HepG2 (cell line): ENCODE measurements around the gene WNT3. TPM values are rescaled to one million over a fixed set of nuclear protein-coding genes. Genes with fewer than 3 reads are reported as not detected.

Experiments
- ATF7-NPFF ChIP-seq: sonication (generic); formaldehyde crosslinking; IDR thresholded peaks from 2 replicates; pipeline ENCODE4 v1.8.1; 2023; ENCODE audit warnings: mild to moderate bottlenecking, low read depth, missing genetic modification reagents, moderate library complexity
- ATM ChIP-seq: fragments of 450-650 bp; IDR thresholded peaks from 2 replicates; pipeline ENCODE4 v1.7.1; 2017; ENCODE audit warnings: mild to moderate bottlenecking, borderline replicate concordance
- BHLHE40 ChIP-seq: IDR thresholded peaks from 2 replicates; pipeline ENCODE4 v1.6.1; 2011; ENCODE audit warnings: low read length, improper control_type of control experiment
- SKI ChIP-seq: fragments of 450-650 bp; IDR thresholded peaks from one replicate; pipeline ENCODE4 v1.6.1; 2018; ENCODE audit warnings: mild to moderate bottlenecking; ENCODE audit not compliant: partially characterized antibody
- SP4 ChIP-seq: sonication (generic); formaldehyde crosslinking; IDR thresholded peaks from 2 replicates; pipeline ENCODE4 v1.8.1; 2023; ENCODE audit warnings: mild to moderate bottlenecking, missing genetic modification reagents
- TAF1 ChIP-seq: sonication (generic); formaldehyde crosslinking; IDR thresholded peaks from 2 replicates; pipeline ENCODE4 v1.4.0; 2020; ENCODE audit warnings: missing genetic modification reagents
- TCF12 ChIP-seq, 2 experiments: fragments of 450-650 bp in 1 of 2; sonication (generic) in 1 of 2; formaldehyde crosslinking in 1 of 2; IDR thresholded peaks; 2 replicates each; pipeline versions ENCODE4 v1.6.1 to v1.8.0; 2017 to 2022; ENCODE audit warnings: antibody characterized with exemption in 1 of 2, mild to moderate bottlenecking in 1 of 2, missing genetic modification reagents in 1 of 2, moderate library complexity in 1 of 2
- TMF1 ChIP-seq: sonication (generic); formaldehyde crosslinking; IDR thresholded peaks from 2 replicates; pipeline ENCODE4 v1.8.1; 2022; ENCODE audit warnings: low read depth, missing genetic modification reagents
- ZNF224 ChIP-seq: sonication (generic); formaldehyde crosslinking; IDR thresholded peaks from 2 replicates; pipeline ENCODE4 v1.5.0; 2020; ENCODE audit warnings: mild to moderate bottlenecking, missing genetic modification reagents
- ZNF232 ChIP-seq: sonication (generic); formaldehyde crosslinking; IDR thresholded peaks from 2 replicates; pipeline ENCODE4 v1.4.0; 2020; ENCODE audit warnings: missing genetic modification reagents, borderline replicate concordance
- ZNF557 ChIP-seq: sonication (generic); formaldehyde crosslinking; IDR thresholded peaks from 2 replicates; pipeline ENCODE4 v1.4.0; 2020; ENCODE audit warnings: missing genetic modification reagents
- ZNF563 ChIP-seq: sonication (generic); formaldehyde crosslinking; IDR thresholded peaks from 2 replicates; pipeline ENCODE4 v1.8.0; 2022; ENCODE audit warnings: mild to moderate bottlenecking, moderate library complexity, missing genetic modification reagents
- ZNF839 ChIP-seq: sonication (generic); formaldehyde crosslinking; IDR thresholded peaks from 2 replicates; pipeline ENCODE4 v1.4.0; 2020; ENCODE audit warnings: missing genetic modification reagents, mild to moderate bottlenecking, borderline replicate concordance
- polyA plus RNA-seq, 8 experiments: library from polyadenylated mRNA; depleted of rRNA in 3 of 8; stranded (reverse) in 7 of 8; unstranded in 1 of 8; fragments of >200 nt; fragmentation: Illumina TruSeq in 4 of 8; extraction: Trizol in 4 of 8; gene quantifications; 2 replicates each; pipeline versions ENCODE4 v1.2.1 to v1.2.3, GENCODE V29; 2011 to 2016; ENCODE audit warnings: low read depth in 4 of 8, missing spikeins in 1 of 8, mixed read lengths in 1 of 8; ENCODE audit not compliant: insufficient read depth in 1 of 8
- total RNA-seq, 5 experiments: library from RNA; depleted of rRNA; stranded (reverse); fragments of >200 nt; fragmentation: Illumina TruSeq; extraction: Trizol; gene quantifications; 2 replicates each; pipeline ENCODE4 v1.2.3, GENCODE V29; 2016; ENCODE audit warnings: low read depth in 1 of 5
- TF ChIP-seq, protein P1 (sequence below): sonication (generic); formaldehyde crosslinking; IDR thresholded peaks from 2 replicates; pipeline ENCODE4 v1.4.0; 2020; ENCODE audit warnings: missing genetic modification reagents
- TF ChIP-seq, protein P2 (sequence below): sonication (generic); formaldehyde crosslinking; IDR thresholded peaks from 2 replicates; pipeline ENCODE4 v1.4.0; 2020; ENCODE audit warnings: mild to moderate bottlenecking, missing genetic modification reagents
- TF ChIP-seq, protein P3 (sequence below): sonication (generic); formaldehyde crosslinking; IDR thresholded peaks from 2 replicates; pipeline ENCODE4 v1.4.0; 2020; ENCODE audit warnings: missing genetic modification reagents
- TF ChIP-seq, protein P4 (sequence below): sonication (generic); formaldehyde crosslinking; IDR thresholded peaks from 2 replicates; pipeline ENCODE4 v1.4.0; 2020; ENCODE audit warnings: missing genetic modification reagents, borderline replicate concordance
- TF ChIP-seq, protein P5 (sequence below): sonication (generic); formaldehyde crosslinking; IDR thresholded peaks from 2 replicates; pipeline ENCODE4 v1.8.0; 2022; ENCODE audit warnings: missing genetic modification reagents, mild to moderate bottlenecking, borderline replicate concordance

WNT3 gene
- total and polyA plus RNA-seq, 2 of the 13 experiments (the other 11 are each of a cell fraction or from before 2014, with no cell fraction given): 8.5 to 10.3 TPM

DNA sequence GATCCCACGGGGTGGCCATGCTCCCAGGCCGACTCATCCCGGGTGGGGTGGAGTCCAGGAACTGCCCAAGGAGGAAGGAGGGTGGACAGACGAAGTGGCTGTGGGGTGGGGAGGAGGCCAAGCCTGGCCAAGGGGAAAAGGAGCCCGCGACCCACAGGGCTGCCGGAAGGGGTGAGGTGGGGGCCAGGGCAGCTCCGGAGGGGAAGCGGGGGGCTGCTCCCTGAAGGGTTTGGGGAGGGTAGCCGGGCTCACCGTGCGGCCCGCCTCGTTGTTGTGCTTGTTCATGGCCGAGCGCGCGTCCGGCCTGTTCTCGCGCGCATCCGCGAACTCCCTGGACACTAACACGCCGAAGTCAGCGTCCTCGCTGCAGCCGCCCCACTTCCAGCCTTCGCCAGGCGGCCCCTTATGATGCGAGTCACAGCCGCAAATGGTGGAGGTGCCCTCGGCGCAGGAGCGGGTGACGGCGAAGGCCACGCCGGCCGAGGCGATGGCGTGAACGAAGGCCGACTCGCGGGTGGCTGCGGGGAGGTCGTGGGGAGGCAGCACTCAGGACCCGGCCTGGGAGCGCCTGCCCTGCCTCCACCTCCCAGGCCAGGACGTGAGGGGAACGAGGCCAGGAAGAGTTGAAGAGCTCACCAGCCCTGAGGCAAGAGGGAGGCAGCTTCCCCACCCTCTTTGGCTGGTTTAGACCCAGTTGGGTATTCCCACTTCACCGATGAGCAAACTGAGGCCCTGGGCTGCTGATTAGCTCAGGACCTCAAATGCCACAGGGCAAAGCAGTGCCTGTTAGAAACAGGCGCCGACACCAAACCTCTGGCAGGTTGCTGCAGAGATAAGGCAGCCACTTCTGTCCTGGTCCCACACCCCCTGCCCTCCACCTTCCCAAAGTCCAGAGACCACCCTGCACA, 48.7 kb downstream of the WNT3 start (continued):
- TF ChIP-seq, protein P1, sequence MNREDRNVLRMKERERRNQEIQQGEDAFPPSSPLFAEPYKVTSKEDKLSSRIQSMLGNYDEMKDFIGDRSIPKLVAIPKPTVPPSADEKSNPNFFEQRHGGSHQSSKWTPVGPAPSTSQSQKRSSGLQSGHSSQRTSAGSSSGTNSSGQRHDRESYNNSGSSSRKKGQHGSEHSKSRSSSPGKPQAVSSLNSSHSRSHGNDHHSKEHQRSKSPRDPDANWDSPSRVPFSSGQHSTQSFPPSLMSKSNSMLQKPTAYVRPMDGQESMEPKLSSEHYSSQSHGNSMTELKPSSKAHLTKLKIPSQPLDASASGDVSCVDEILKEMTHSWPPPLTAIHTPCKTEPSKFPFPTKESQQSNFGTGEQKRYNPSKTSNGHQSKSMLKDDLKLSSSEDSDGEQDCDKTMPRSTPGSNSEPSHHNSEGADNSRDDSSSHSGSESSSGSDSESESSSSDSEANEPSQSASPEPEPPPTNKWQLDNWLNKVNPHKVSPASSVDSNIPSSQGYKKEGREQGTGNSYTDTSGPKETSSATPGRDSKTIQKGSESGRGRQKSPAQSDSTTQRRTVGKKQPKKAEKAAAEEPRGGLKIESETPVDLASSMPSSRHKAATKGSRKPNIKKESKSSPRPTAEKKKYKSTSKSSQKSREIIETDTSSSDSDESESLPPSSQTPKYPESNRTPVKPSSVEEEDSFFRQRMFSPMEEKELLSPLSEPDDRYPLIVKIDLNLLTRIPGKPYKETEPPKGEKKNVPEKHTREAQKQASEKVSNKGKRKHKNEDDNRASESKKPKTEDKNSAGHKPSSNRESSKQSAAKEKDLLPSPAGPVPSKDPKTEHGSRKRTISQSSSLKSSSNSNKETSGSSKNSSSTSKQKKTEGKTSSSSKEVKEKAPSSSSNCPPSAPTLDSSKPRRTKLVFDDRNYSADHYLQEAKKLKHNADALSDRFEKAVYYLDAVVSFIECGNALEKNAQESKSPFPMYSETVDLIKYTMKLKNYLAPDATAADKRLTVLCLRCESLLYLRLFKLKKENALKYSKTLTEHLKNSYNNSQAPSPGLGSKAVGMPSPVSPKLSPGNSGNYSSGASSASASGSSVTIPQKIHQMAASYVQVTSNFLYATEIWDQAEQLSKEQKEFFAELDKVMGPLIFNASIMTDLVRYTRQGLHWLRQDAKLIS (CRISPR knock-in tag): no peak
- TF ChIP-seq ZNF232: 0 out of 2 replicates have a peak, but pooled peaks have one; percentile 17
- TF ChIP-seq, protein P2, sequence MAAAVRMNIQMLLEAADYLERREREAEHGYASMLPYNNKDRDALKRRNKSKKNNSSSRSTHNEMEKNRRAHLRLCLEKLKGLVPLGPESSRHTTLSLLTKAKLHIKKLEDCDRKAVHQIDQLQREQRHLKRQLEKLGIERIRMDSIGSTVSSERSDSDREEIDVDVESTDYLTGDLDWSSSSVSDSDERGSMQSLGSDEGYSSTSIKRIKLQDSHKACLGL (CRISPR knock-in tag): peak; percentile 29; the same call in 1 of the 2 replicates
- TF ChIP-seq TAF1 (CRISPR knock-in tag): 0 out of 2 replicates have a peak, but pooled peaks have one; percentile 10
- no peak for TF ChIP-seq TCF12 (IDR thresholded peaks at IDR 0.05)
- TF ChIP-seq TCF12 (CRISPR knock-in tag; IDR thresholded peaks at IDR 0.05): no peak
- TF ChIP-seq SP4 (CRISPR knock-in tag): peak; percentile 37; the same call in 1 of the 2 replicates
- TF ChIP-seq, protein P3, sequence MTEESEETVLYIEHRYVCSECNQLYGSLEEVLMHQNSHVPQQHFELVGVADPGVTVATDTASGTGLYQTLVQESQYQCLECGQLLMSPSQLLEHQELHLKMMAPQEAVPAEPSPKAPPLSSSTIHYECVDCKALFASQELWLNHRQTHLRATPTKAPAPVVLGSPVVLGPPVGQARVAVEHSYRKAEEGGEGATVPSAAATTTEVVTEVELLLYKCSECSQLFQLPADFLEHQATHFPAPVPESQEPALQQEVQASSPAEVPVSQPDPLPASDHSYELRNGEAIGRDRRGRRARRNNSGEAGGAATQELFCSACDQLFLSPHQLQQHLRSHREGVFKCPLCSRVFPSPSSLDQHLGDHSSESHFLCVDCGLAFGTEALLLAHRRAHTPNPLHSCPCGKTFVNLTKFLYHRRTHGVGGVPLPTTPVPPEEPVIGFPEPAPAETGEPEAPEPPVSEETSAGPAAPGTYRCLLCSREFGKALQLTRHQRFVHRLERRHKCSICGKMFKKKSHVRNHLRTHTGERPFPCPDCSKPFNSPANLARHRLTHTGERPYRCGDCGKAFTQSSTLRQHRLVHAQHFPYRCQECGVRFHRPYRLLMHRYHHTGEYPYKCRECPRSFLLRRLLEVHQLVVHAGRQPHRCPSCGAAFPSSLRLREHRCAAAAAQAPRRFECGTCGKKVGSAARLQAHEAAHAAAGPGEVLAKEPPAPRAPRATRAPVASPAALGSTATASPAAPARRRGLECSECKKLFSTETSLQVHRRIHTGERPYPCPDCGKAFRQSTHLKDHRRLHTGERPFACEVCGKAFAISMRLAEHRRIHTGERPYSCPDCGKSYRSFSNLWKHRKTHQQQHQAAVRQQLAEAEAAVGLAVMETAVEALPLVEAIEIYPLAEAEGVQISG (CRISPR knock-in tag): no peak
- TF ChIP-seq ZNF839 (CRISPR knock-in tag): no peak
- peak; percentile 46; the same call in 1 of the 2 replicates for TF ChIP-seq ZNF557 (CRISPR knock-in tag)
- TF ChIP-seq ATM: no peak
- 0 out of 2 replicates have a peak, but pooled peaks have one; percentile 45 for TF ChIP-seq ZNF224 (CRISPR knock-in tag)
- TF ChIP-seq, protein P4, sequence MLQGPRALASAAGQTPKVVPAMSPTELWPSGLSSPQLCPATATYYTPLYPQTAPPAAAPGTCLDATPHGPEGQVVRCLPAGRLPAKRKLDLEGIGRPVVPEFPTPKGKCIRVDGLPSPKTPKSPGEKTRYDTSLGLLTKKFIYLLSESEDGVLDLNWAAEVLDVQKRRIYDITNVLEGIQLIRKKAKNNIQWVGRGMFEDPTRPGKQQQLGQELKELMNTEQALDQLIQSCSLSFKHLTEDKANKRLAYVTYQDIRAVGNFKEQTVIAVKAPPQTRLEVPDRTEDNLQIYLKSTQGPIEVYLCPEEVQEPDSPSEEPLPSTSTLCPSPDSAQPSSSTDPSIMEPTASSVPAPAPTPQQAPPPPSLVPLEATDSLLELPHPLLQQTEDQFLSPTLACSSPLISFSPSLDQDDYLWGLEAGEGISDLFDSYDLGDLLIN (CRISPR knock-in tag): 0 out of 2 replicates have a peak, but pooled peaks have one; percentile 29
- TF ChIP-seq TMF1 (CRISPR knock-in tag): 0 out of 2 replicates have a peak, but pooled peaks have one; percentile 5
- TF ChIP-seq SKI: no peak
- TF ChIP-seq, protein P5, sequence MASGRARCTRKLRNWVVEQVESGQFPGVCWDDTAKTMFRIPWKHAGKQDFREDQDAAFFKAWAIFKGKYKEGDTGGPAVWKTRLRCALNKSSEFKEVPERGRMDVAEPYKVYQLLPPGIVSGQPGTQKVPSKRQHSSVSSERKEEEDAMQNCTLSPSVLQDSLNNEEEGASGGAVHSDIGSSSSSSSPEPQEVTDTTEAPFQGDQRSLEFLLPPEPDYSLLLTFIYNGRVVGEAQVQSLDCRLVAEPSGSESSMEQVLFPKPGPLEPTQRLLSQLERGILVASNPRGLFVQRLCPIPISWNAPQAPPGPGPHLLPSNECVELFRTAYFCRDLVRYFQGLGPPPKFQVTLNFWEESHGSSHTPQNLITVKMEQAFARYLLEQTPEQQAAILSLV (CRISPR knock-in tag): 0 out of 2 replicates have a peak, but pooled peaks have one; percentile 15
- no peak for TF ChIP-seq BHLHE40
- TF ChIP-seq ZNF563: 0 out of 2 replicates have a peak, but pooled peaks have one; percentile 74
- peak; percentile 37; the same call in 1 of the 2 replicates for TF ChIP-seq ATF7-NPFF (CRISPR knock-in tag)
